Neural cell (in vitro differentiated cells): ENCODE results near the gene KRT86. TPM values are rescaled to one million over a fixed set of nuclear protein-coding genes. Genes with fewer than 3 reads are reported as not detected.
"Not testable (repeated sequence)": the region's sequence is repeated elsewhere in the genome, so short reads cannot be mapped to it uniquely, and the experiment has no call there.

Source experiments
- H2AFZ ChIP-seq: fragments of 200-600, 300-800 bp; sonication (generic), shearing (Covaris generic); 2 replicates; pipeline ENCODE4 v1.6.0; 2014; ENCODE audit warnings: low read depth, mild to moderate bottlenecking, antibody characterized with exemption, low read length, moderate library complexity
- H3F3A ChIP-seq: fragments of 200-600 bp; shearing (Covaris generic); 2 replicates; pipeline ENCODE4 v1.6.1; 2016; ENCODE audit warnings: mild to moderate bottlenecking, moderate library complexity, mixed read lengths, antibody characterized with exemption, low read length; ENCODE audit not compliant: insufficient read depth, poor library complexity, severe bottlenecking
- H3K27ac ChIP-seq: fragments of 200-600, 300-800 bp; sonication (generic), shearing (Covaris generic); 2 replicates; pipeline ENCODE4 v1.5.1; 2014; ENCODE audit warnings: mild to moderate bottlenecking, low read length, moderate library complexity
- H3K27me3 ChIP-seq: fragments of 300-800, 200-600 bp; sonication (generic), shearing (Covaris generic); 2 replicates; pipeline ENCODE4 v1.6.0; 2014; ENCODE audit warnings: mild to moderate bottlenecking, low read depth, low read length, moderate library complexity; ENCODE audit not compliant: insufficient read depth
- H3K36me3 ChIP-seq: fragments of 300-800, 200-600 bp; sonication (generic), shearing (Covaris generic); 2 replicates; pipeline ENCODE4 v1.5.1; 2014; ENCODE audit warnings: mild to moderate bottlenecking, antibody characterized with exemption, low read length, moderate library complexity; ENCODE audit not compliant: insufficient read depth
- H3K4me2 ChIP-seq: fragments of 300-800, 200-600 bp; sonication (generic), shearing (Covaris generic); 2 replicates; pipeline ENCODE4 v1.6.0; 2014; ENCODE audit warnings: mild to moderate bottlenecking, low read length
- H3K4me3 ChIP-seq: fragments of 300-800, 200-600 bp; sonication (generic), shearing (Covaris generic); 2 replicates; pipeline ENCODE4 v1.5.1; 2014; ENCODE audit warnings: mild to moderate bottlenecking, low read length, moderate library complexity
- H3K79me2 ChIP-seq: fragments of 200-600 bp; shearing (Covaris generic); replicated peaks from 2 replicates; pipeline ENCODE4 v1.6.0; 2014; ENCODE audit warnings: mild to moderate bottlenecking, low read length, moderate library complexity; ENCODE audit not compliant: insufficient read depth
- H3K9ac ChIP-seq: fragments of 300-800, 200-600 bp; sonication (generic), shearing (Covaris generic); 2 replicates; pipeline ENCODE4 v1.6.1; 2016; ENCODE audit warnings: mild to moderate bottlenecking, low read length, mixed read lengths
- H3K9me2 ChIP-seq: fragments of 200-600 bp; shearing (Covaris generic); 2 replicates; pipeline ENCODE4 v1.6.1; 2016; ENCODE audit warnings: mild to moderate bottlenecking, low read length, mixed read lengths; ENCODE audit not compliant: insufficient read depth
- H3K9me3 ChIP-seq: fragments of 200-600, 300-800 bp; sonication (generic), shearing (Covaris generic); 2 replicates; pipeline ENCODE4 v1.6.1; 2016; ENCODE audit warnings: mild to moderate bottlenecking, mixed run types, low read length, moderate library complexity, mixed read lengths
- H4K20me1 ChIP-seq: fragments of 200-600 bp; shearing (Covaris generic); 2 replicates; pipeline ENCODE4 v1.6.1; 2016; ENCODE audit warnings: mild to moderate bottlenecking, mixed run types; ENCODE audit not compliant: insufficient read depth
- EP300 ChIP-seq: fragments of 450-650 bp; conservative IDR thresholded peaks from 2 replicates; pipeline ENCODE4 v1.6.1; 2014; ENCODE audit warnings: antibody characterized with exemption, mild to moderate bottlenecking, moderate library complexity; ENCODE audit not compliant: poor library complexity, severe bottlenecking
- EZH2 ChIP-seq: fragments of 200-600, 300-800 bp; shearing (Covaris generic), sonication (generic); IDR thresholded peaks from 2 replicates; pipeline ENCODE4 v1.6.1; 2014; ENCODE audit warnings: antibody characterized with exemption, low read length, borderline replicate concordance, mild to moderate bottlenecking; ENCODE audit not compliant: insufficient read depth, poor library complexity, severe bottlenecking
- MXI1 ChIP-seq: fragments of 450-650 bp; conservative IDR thresholded peaks from 2 replicates; pipeline ENCODE4 v1.6.1; 2014; ENCODE audit warnings: antibody characterized with exemption, mild to moderate bottlenecking; ENCODE audit not compliant: poor library complexity, severe bottlenecking
- POLR2AphosphoS5 ChIP-seq: IDR thresholded peaks from 2 replicates; pipeline ENCODE4 v1.6.1; 2012
- RAD21 ChIP-seq: fragments of 450-650 bp; conservative IDR thresholded peaks from 2 replicates; pipeline ENCODE4 v1.6.1; 2014; ENCODE audit warnings: antibody characterized with exemption, mild to moderate bottlenecking, moderate library complexity
- SMC3 ChIP-seq: fragments of 450-650 bp; conservative IDR thresholded peaks from 2 replicates; pipeline ENCODE4 v1.6.1; 2014; ENCODE audit warnings: antibody characterized with exemption, mild to moderate bottlenecking, moderate library complexity; ENCODE audit not compliant: poor library complexity
- TAF1 ChIP-seq: IDR thresholded peaks from 2 replicates; pipeline ENCODE4 v1.6.1; 2012; ENCODE audit warnings: low read depth
- polyA plus RNA-seq: library from polyadenylated mRNA; depleted of rRNA; stranded (reverse); fragments of >200 nt; gene quantifications from 2 replicates; pipeline ENCODE4 v1.2.3, GENCODE V29; 2014
- TF ChIP-seq, protein P1 (sequence below): fragments of 450-650 bp; IDR thresholded peaks from 2 replicates; pipeline ENCODE4 v1.5.1; 2014; ENCODE audit warnings: antibody characterized with exemption, mild to moderate bottlenecking, moderate library complexity; ENCODE audit not compliant: poor library complexity, severe bottlenecking
- TF ChIP-seq, protein P2 (sequence below): IDR thresholded peaks from 2 replicates; pipeline ENCODE4 v1.6.1; 2012; ENCODE audit warnings: borderline replicate concordance

The KRT86 gene
- polyA plus RNA-seq, 1 donor from 2014 or later, result not detected

DNA sequence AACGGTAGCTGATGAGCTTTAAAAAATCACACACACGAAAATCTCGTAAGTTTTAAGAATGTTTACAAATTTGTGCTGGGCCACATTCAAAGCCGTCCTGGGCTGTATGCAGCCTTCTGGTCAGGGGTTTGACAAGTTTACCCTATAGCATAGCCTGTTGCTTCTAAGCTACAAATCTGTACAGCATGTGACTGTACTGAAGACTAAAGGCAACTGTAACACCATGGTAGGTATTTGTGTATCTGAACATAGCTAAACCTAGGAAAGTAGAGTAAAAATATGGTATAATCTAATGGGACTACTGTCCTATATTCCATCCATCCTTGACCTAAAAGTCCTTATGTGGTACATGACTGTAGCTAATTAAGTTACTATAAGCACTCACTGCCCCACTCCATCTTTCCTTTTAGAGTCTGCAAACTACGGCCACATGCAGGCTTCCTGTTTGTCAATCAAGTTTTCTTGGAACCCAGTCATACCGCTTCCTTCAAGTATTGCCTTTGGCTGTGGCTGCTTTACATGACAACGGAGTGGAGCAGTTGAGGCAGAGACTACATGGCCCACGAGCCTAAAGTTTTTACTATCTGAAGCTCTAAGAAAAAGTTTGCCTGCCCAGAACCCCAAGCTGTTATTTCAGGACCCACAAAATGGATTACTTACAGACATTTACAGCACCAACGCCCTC is 22.9 kb upstream of the KRT86 start:
- H3K9ac ChIP-seq, result no peak overlapping the region
- peaks cover 20% of the 10 kb centered on the region for H3K27me3 ChIP-seq
- no peaks in the 10 kb centered on the region for H3K36me3 ChIP-seq
- H3K27ac ChIP-seq, result no peak overlapping the region
- no peaks in the 10 kb centered on the region for H3K9me2 ChIP-seq
- no peak overlapping the region for H3K4me2 ChIP-seq
- H4K20me1 ChIP-seq, result no peaks in the 10 kb centered on the region
- H3K9me3 ChIP-seq, result no peaks in the 10 kb centered on the region
- no peaks in the 10 kb centered on the region for H3K79me2 ChIP-seq
- H3K4me3 ChIP-seq, result no peak overlapping the region
- H3F3A ChIP-seq, result no peaks in the 10 kb centered on the region
- H2AFZ ChIP-seq, result no peak overlapping the region
- TF ChIP-seq, protein P1, sequence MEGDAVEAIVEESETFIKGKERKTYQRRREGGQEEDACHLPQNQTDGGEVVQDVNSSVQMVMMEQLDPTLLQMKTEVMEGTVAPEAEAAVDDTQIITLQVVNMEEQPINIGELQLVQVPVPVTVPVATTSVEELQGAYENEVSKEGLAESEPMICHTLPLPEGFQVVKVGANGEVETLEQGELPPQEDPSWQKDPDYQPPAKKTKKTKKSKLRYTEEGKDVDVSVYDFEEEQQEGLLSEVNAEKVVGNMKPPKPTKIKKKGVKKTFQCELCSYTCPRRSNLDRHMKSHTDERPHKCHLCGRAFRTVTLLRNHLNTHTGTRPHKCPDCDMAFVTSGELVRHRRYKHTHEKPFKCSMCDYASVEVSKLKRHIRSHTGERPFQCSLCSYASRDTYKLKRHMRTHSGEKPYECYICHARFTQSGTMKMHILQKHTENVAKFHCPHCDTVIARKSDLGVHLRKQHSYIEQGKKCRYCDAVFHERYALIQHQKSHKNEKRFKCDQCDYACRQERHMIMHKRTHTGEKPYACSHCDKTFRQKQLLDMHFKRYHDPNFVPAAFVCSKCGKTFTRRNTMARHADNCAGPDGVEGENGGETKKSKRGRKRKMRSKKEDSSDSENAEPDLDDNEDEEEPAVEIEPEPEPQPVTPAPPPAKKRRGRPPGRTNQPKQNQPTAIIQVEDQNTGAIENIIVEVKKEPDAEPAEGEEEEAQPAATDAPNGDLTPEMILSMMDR, result no peak
- no peak for TF ChIP-seq RAD21
- no peak for TF ChIP-seq EZH2
- TF ChIP-seq POLR2AphosphoS5, result no peak
- TF ChIP-seq TAF1, result no peak
- no peak for TF ChIP-seq MXI1
- TF ChIP-seq, protein P2, sequence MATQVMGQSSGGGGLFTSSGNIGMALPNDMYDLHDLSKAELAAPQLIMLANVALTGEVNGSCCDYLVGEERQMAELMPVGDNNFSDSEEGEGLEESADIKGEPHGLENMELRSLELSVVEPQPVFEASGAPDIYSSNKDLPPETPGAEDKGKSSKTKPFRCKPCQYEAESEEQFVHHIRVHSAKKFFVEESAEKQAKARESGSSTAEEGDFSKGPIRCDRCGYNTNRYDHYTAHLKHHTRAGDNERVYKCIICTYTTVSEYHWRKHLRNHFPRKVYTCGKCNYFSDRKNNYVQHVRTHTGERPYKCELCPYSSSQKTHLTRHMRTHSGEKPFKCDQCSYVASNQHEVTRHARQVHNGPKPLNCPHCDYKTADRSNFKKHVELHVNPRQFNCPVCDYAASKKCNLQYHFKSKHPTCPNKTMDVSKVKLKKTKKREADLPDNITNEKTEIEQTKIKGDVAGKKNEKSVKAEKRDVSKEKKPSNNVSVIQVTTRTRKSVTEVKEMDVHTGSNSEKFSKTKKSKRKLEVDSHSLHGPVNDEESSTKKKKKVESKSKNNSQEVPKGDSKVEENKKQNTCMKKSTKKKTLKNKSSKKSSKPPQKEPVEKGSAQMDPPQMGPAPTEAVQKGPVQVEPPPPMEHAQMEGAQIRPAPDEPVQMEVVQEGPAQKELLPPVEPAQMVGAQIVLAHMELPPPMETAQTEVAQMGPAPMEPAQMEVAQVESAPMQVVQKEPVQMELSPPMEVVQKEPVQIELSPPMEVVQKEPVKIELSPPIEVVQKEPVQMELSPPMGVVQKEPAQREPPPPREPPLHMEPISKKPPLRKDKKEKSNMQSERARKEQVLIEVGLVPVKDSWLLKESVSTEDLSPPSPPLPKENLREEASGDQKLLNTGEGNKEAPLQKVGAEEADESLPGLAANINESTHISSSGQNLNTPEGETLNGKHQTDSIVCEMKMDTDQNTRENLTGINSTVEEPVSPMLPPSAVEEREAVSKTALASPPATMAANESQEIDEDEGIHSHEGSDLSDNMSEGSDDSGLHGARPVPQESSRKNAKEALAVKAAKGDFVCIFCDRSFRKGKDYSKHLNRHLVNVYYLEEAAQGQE, result no peak
- TF ChIP-seq EP300, result no peak
- TF ChIP-seq SMC3, result no peak

DNA sequence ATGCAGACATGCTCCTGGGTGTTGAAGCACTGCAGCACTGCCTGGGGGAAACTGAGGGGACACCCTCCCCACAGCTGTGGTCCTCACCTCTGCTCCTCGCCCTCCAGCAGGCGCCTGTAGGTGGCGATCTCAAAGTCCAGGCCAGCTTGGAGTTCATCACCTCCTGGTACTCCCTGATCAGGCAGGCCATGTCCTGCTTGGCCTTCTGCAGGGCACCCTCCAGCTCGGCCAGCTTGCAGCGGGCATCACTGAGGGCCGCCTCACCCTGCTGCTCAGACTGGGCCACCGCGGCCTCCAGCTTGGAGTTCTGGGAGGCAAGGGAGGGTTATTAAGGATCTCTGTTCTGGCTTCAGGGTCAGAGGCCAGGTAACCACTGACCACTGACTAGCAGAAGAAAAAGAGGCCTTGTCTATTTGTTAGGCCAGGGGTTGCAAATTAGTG is 22.2 kb upstream of the KRT86 start:
- H3K27me3 ChIP-seq, result peaks cover 26% of the 10 kb centered on the region

More for the DNA sequence above, 22.2 kb upstream of the KRT86 start:
- not testable (repeated sequence) for H3K27ac ChIP-seq, H3K36me3 ChIP-seq, H4K20me1 ChIP-seq, H3K9me2 ChIP-seq, H3K4me2 ChIP-seq, H3K4me3 ChIP-seq, H3K9ac ChIP-seq, H3F3A ChIP-seq, H3K79me2 ChIP-seq, H3K9me3 ChIP-seq, H2AFZ ChIP-seq
